Tibial nerve (tissue), 4 donors: ENCODE results near the gene PEX14. TPM values are rescaled to one million over a fixed set of nuclear protein-coding genes. Genes with fewer than 3 reads are reported as not detected.

ENCODE experiments used
- DNase-seq, 2 donors: peaks; one replicate each; pipeline ENCODE4 v3.0.0-alpha.2; 2019; ENCODE audit warnings: low spot score in 2 of 2
- H3K27ac ChIP-seq, 4 donors: fragments of 200-600 bp; sonication (generic) in 3 of 4; one replicate each; pipeline ENCODE4 v1.5.1; 2017 to 2019; ENCODE audit warnings: mild to moderate bottlenecking in 1 of 4
- H3K27me3 ChIP-seq, 2 donors: fragments of 200-600 bp; sonication (generic) in 1 of 2; one replicate each; pipeline versions ENCODE4 v1.5.1 to v1.6.0; 2017 to 2019
- H3K36me3 ChIP-seq, 3 donors: fragments of 200-600 bp; sonication (generic); one replicate each; pipeline ENCODE4 v1.5.1; 2018 to 2019
- H3K4me1 ChIP-seq, 4 donors: fragments of 200-600 bp; sonication (generic) in 3 of 4; one replicate each; pipeline ENCODE4 v1.5.1; 2017 to 2019
- H3K4me3 ChIP-seq, 4 donors: fragments of 200-600 bp; sonication (generic) in 3 of 4; one replicate each; pipeline ENCODE4 v1.5.1; 2017 to 2019; ENCODE audit warnings: mild to moderate bottlenecking in 1 of 4, moderate library complexity in 1 of 4
- H3K9me3 ChIP-seq, 4 donors: fragments of 200-600 bp; sonication (generic) in 3 of 4; one replicate each; pipeline ENCODE4 v1.5.1; 2017 to 2019
- EP300 ChIP-seq, 2 donors: sonication (generic); formaldehyde crosslinking; IDR thresholded peaks; one replicate each; pipeline ENCODE4 v1.6.1; 2017; ENCODE audit warnings: antibody characterized with exemption in 2 of 2, mild to moderate bottlenecking in 1 of 2
- POLR2A ChIP-seq, 2 donors: fragments of 450-650 bp; IDR thresholded peaks; one replicate each; pipeline ENCODE4 v1.6.1; 2017; ENCODE audit warnings: antibody characterized with exemption in 2 of 2, mild to moderate bottlenecking in 2 of 2, moderate library complexity in 2 of 2
- WGBS, 2 donors: methylation state at CpG; one replicate each; pipeline ENCODE4 v1.1.5; 2018; 5-methylcytosine and 5-hydroxymethylcytosine counted together
- total RNA-seq, 4 donors: library from RNA; depleted of rRNA; stranded (reverse); fragments of >200 nt; gene quantifications; one replicate each; pipeline ENCODE4 v1.1.0, GENCODE V29; 2016
- TF ChIP-seq, protein P1 (sequence below), 5 experiments: fragments of 200-600 bp in 3 of 5; fragments of 450-650 bp in 2 of 5; sonication (generic) in 3 of 5; IDR thresholded peaks; one replicate each; pipeline ENCODE4 v1.5.1; 2016 to 2019; ENCODE audit warnings: antibody characterized with exemption in 5 of 5, mild to moderate bottlenecking in 3 of 5, moderate library complexity in 2 of 5

PEX14 gene
- total RNA-seq, 4 donors from 2014 or later, result 14.4 to 21.8 (median 18.2) TPM

DNA sequence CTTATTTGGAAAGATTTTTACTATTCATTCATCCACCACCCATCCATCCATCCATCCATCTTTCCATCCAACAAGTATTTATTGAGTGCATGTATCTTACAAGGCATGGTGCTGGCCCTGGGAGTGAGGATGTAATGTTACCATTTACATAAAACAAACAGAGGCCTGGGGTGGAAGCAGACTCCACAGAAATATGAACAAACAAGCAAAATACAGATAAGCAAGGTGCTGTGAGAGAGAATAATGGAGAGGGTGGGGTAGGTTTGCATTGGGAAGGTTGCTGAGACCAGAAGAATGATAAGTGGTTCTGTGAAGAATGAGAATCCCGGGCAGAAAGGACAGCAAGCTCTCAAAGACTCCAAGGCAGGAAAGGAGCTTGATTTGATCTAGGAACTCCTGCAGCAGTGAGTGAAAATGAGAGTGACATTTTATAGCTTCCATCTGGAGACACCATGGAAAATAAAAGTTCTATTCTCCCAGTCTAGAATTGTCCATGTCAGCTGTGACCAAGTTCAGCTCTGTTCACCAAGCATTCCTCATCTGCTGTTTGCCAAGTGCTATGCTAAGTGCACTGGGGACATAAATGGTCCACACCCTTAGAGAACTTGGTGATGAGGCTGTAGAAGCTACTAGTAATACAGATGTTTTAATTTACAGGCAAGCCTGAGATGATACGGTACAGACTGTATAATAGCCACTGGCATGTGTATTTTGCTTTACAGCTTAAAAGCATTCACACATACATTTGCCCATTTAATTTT, 75.3 kb downstream of the PEX14 start:
- Histone ChIP-seq H3K4me1 (no peaks in the 10 kb centered on the region), H3K27ac (no peak overlapping the region), H3K36me3 (peaks cover 0 to 4% (median 0%) of the 10 kb centered on the region in 3 donors), H3K27me3 (no peaks in the 10 kb centered on the region), H3K4me3 (no peak overlapping the region), H3K9me3 (no peaks in the 10 kb centered on the region)
- TF ChIP-seq EP300 (IDR thresholded peaks at IDR 0.05) (no peak), POLR2A (IDR thresholded peaks at IDR 0.05) (no peak)
- TF ChIP-seq, protein P1, sequence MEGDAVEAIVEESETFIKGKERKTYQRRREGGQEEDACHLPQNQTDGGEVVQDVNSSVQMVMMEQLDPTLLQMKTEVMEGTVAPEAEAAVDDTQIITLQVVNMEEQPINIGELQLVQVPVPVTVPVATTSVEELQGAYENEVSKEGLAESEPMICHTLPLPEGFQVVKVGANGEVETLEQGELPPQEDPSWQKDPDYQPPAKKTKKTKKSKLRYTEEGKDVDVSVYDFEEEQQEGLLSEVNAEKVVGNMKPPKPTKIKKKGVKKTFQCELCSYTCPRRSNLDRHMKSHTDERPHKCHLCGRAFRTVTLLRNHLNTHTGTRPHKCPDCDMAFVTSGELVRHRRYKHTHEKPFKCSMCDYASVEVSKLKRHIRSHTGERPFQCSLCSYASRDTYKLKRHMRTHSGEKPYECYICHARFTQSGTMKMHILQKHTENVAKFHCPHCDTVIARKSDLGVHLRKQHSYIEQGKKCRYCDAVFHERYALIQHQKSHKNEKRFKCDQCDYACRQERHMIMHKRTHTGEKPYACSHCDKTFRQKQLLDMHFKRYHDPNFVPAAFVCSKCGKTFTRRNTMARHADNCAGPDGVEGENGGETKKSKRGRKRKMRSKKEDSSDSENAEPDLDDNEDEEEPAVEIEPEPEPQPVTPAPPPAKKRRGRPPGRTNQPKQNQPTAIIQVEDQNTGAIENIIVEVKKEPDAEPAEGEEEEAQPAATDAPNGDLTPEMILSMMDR (IDR thresholded peaks at IDR 0.05), result no peak
- 69 to 87% methylated on average over 2 of the region's 2 CpGs for WGBS, 2 donors
- no peak for DNase-seq

DNA sequence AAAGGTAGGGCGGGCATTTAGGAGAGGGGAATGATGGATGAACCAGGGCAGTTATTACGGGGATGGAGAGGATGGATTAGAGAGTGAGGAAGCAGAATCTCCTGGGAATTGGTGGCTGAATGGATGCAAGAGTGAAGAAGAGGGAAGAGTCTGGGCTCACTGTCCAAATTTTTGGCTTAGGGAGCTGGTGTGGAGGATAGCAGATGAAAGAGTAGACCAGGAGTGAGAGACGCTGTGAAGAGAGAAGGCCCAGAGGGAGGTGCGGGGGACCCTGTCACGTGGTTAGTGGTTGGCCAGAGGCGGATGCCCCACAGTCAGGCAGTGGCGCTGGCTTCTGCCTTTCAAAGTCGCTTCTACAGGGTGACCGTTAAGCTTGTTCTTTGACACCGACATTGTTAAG, 78.4 kb downstream of the PEX14 start:
- Histone ChIP-seq H3K27ac (no peak overlapping the region), H3K27me3 (no peaks in the 10 kb centered on the region), H3K9me3 (no peaks in the 10 kb centered on the region), H3K4me1 (no peaks in the 10 kb centered on the region), H3K36me3 (no peaks in the 10 kb centered on the region), H3K4me3 (no peak overlapping the region)
- TF ChIP-seq EP300 (IDR thresholded peaks at IDR 0.05) (no peak), POLR2A (IDR thresholded peaks at IDR 0.05) (no peak)
- TF ChIP-seq, protein P1 (IDR thresholded peaks at IDR 0.05), result no peak
- no peak for DNase-seq
- 78 to 84% methylated on average over 10 of the region's 10 CpGs for WGBS, 2 donors

DNA sequence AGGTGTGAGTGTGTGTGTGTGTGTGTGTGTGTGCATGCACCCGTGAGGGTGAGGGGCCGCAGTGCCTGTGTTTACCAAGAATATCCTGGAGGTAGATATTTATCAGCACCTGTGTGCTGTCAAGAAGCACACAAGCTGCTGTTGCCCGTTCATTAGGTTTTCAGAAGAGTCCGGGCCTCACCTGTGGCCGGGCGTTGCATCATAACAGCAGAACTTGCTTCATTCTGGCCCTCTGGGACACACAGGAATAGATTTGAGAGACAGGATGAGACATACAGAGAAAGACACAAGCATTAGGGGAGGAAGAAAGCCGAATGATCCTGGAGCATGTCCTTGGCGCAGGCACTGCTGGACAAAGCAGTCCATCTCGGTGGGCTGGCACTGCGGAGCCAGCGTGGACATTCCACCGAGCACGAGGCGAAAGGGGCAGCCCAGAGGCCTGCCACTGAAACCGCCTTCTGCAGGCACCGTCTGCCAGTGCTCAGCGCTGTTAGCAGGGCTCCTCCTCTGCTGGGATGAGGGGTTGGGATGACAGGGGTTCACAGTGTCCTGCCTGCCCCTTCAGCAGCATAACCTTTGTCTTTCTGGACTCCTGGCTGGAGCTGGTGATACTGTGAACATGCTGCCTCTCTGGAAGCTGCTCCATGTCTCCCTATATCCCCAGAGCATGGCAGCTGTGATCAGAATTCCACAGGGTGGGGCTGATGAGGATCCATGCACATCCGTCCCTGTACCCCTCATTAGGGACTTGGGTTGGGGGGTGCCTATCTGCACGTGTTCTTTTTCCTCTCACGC, 81.1 kb downstream of the PEX14 start:
- TF ChIP-seq POLR2A (IDR thresholded peaks at IDR 0.05) (no peak), EP300 (IDR thresholded peaks at IDR 0.05) (no peak)
- TF ChIP-seq, protein P1 (IDR thresholded peaks at IDR 0.05), result no peak
- H3K36me3 ChIP-seq, result no peaks in the 10 kb centered on the region
- H3K27ac ChIP-seq, result no peak overlapping the region
- H3K4me1 ChIP-seq, result no peaks in the 10 kb centered on the region
- no peak overlapping the region for H3K4me3 ChIP-seq
- DNase-seq, result no peak
- no peaks in the 10 kb centered on the region for H3K9me3 ChIP-seq
- H3K27me3 ChIP-seq, result no peaks in the 10 kb centered on the region
- WGBS, 2 donors, result 54 to 59% methylated on average over 18 to 19 of the region's 20 CpGs

DNA sequence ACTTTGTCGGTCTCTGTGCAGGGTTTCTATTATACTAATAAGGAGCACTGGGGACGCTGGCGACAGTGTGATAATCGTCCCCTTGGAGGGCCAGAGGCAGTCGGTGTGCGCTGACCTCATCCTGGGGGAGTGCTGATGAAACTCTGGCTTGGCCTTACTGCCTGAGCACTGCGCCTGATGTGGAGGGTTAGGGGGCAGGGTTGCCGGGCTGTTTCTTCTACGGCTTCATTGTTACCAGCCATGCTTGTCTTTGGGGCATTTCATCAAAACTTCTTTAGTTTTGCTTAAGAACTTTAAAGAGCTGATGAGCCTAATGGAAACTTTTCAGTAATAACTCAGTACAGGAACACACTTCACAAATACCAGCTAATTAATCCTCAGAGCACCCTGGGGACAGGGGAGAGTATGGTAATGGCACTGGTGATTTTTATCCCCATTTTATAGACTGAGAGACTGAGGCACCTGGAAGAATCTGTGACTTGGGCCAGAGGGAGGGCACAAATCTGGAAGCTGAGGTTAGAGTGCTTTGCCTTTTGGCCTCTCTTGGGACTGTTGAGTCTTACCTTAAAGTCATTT, 81.8 kb downstream of the PEX14 start:
- no peaks in the 10 kb centered on the region for H3K36me3 ChIP-seq
- no peak for DNase-seq
- no peak overlapping the region for H3K4me3 ChIP-seq
- WGBS, 2 donors, result 43 to 71% methylated on average over 9 of the region's 9 CpGs
- TF ChIP-seq POLR2A (IDR thresholded peaks at IDR 0.05) (no peak), EP300 (IDR thresholded peaks at IDR 0.05) (no peak)
- TF ChIP-seq, protein P1 (IDR thresholded peaks at IDR 0.05), result no peak
- H3K9me3 ChIP-seq, result no peaks in the 10 kb centered on the region
- no peaks in the 10 kb centered on the region for H3K4me1 ChIP-seq
- no peaks in the 10 kb centered on the region for H3K27me3 ChIP-seq
- H3K27ac ChIP-seq, result no peak overlapping the region

DNA sequence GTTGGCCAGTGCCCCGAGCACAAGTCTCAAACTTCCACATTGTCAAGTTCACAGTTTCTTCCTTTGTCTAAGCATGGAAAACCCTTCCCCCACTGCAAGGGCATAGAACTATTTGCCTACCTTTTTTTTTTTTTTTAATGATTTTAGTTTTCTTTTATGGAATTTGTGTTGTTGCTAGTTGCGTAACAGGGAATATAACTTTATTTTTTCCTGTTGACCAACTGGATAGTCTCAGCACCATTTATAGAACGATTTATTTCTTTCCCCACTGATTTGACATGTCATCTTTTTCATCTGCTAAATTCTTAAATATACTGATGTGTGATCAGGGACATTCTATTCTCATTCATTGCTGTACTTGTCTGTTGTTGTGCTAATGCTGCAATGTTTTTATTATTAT, 83.0 kb downstream of the PEX14 start:
- no peak for DNase-seq
- TF ChIP-seq POLR2A (IDR thresholded peaks at IDR 0.05) (no peak), EP300 (IDR thresholded peaks at IDR 0.05) (no peak)
- Histone ChIP-seq H3K36me3 (no peaks in the 10 kb centered on the region), H3K4me1 (no peaks in the 10 kb centered on the region), H3K9me3 (no peaks in the 10 kb centered on the region), H3K27ac (no peak overlapping the region), H3K4me3 (no peak overlapping the region), H3K27me3 (no peaks in the 10 kb centered on the region)
- WGBS, 2 donors, result 86 to 92% methylated on average over 3 of the region's 3 CpGs
